Endothelial cell (in vitro differentiated cells): ENCODE data around the gene SPA17. TPM values are rescaled to one million over a fixed set of nuclear protein-coding genes. Genes with fewer than 3 reads are reported as not detected.

Experiments used
- DNase-seq: peaks from one replicate; pipeline ENCODE4 v3.0.0; 2021; ENCODE audit warnings: low spot score
- H3K27ac Mint-ChIP-seq: one replicate; pipeline ENCODE4 v1.8.0; 2021; ENCODE audit warnings: mixed read lengths, inconsistent platforms; ENCODE audit not compliant: unreplicated experiment
- H3K27me3 Mint-ChIP-seq: one replicate; pipeline ENCODE4 v1.8.0; 2021; ENCODE audit warnings: mild to moderate bottlenecking, moderate library complexity, mixed read lengths, inconsistent platforms; ENCODE audit not compliant: unreplicated experiment
- H3K36me3 Mint-ChIP-seq: one replicate; pipeline ENCODE4 v1.8.0; 2021; ENCODE audit warnings: mild to moderate bottlenecking, low read depth, mixed read lengths, inconsistent platforms; ENCODE audit not compliant: unreplicated experiment
- H3K4me1 Mint-ChIP-seq: one replicate; pipeline ENCODE4 v1.8.0; 2021; ENCODE audit warnings: mild to moderate bottlenecking, mixed read lengths, inconsistent platforms; ENCODE audit not compliant: unreplicated experiment
- H3K4me3 Mint-ChIP-seq: one replicate; pipeline ENCODE4 v1.8.0; 2021; ENCODE audit warnings: mild to moderate bottlenecking, mixed read lengths, inconsistent platforms; ENCODE audit not compliant: unreplicated experiment
- H3K9me3 Mint-ChIP-seq: one replicate; pipeline ENCODE4 v1.8.0; 2021; ENCODE audit warnings: mixed read lengths, inconsistent platforms; ENCODE audit not compliant: unreplicated experiment
- CTCF ChIP-seq: fragments of 200-600 bp; sonication (generic); IDR thresholded peaks from one replicate; pipeline ENCODE4 v1.5.0; 2021; ENCODE audit warnings: antibody characterized with exemption; ENCODE audit not compliant: unreplicated experiment
- total RNA-seq: library from RNA; stranded (reverse); fragmentation: NEBNext Ultra II Directional; extraction: Animal tissue kit (Norgen Biotek cat#: 25700); gene quantifications from one replicate; pipeline ENCODE4 v1.2.1, GENCODE V29; 2021; ENCODE audit not compliant: unreplicated experiment

Gene SPA17
- total RNA-seq, 1 donor from 2014 or later, result 4.3 TPM

DNA sequence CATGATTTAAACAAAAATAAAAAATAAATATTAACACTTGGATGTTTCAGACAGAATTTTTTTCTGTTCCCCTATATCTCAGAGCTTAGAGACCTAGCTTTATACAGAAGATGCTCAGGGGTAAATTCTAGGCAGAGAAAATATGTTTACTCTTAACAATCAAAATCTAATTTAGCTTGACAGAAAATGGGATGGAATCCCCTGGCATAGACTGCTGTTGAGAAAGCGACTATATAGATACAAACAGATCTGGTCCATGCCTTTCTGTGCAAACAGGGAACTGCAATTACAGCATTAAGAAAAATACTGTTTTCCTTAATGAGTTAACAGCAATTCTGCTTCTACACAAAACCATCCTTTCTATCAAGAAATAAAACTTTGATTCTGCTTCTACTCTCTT is 14.7 kb upstream of the SPA17 start:
- Mint-ChIP-seq H3K36me3 (peaks cover 3% of the 10 kb centered on the region), H3K9me3 (no peaks in the 10 kb centered on the region), H3K27me3 (peaks cover 5% of the 10 kb centered on the region), H3K4me3 (no peak overlapping the region), H3K27ac (no peak overlapping the region), H3K4me1 (no peaks in the 10 kb centered on the region)
- no peak for TF ChIP-seq CTCF
- no peak for DNase-seq

DNA sequence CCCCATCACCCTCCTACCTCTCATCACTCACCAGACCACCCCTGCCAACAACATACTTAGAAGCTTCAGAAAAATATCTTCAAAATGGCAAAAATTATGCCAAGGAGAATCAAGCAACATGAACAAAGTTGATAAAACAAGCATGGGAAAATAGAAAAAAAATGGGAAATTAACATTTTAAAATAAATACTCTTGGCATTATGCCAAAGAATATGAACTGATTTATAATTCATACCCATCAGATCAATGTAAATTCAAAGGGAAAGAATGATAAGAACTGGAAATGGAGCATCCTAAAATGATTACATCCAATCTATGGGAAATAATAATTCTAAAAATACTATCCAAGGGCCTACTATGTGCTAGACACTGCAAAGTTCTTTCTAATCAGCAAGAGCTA is 12.2 kb upstream of the SPA17 start:
- Mint-ChIP-seq H3K9me3 (no peaks in the 10 kb centered on the region), H3K27me3 (peaks cover 6% of the 10 kb centered on the region), H3K36me3 (peaks cover 7% of the 10 kb centered on the region), H3K4me3 (peak overlapping the region; percentile 12), H3K27ac (no peak overlapping the region), H3K4me1 (no peaks in the 10 kb centered on the region)
- DNase-seq, result no peak
- TF ChIP-seq CTCF, result no peak

GRCh38 chr11:124662106-124662505 is 11.6 kb upstream of the SPA17 start:
- H3K27ac Mint-ChIP-seq, result no peak overlapping the region
- H3K27me3 Mint-ChIP-seq, result peaks cover 6% of the 10 kb centered on the region
- H3K9me3 Mint-ChIP-seq, result no peaks in the 10 kb centered on the region
- H3K4me3 Mint-ChIP-seq, result no peak overlapping the region
- peaks cover 7% of the 10 kb centered on the region for H3K36me3 Mint-ChIP-seq
- TF ChIP-seq CTCF, result no peak
- DNase-seq, result no peak
- H3K4me1 Mint-ChIP-seq, result no peaks in the 10 kb centered on the region

DNA sequence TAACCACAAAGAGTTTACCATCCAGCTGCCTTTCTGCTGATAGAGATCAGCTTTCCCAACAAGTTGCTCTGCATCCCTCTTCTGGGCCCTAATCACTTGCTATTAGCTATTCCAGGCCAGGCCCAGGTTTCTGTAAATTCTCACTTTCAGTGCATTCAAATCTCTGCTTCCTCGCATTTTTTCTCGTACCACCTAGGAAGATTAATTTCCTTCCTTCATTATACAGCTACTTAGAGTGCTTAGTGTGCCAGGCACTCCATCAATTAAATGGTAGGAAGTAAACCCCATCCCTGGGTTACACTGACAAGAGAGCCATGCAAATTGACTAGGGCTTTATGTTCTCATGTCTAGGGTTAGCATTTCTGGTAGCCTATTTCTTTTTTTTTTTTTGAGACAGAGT is 9.8 kb upstream of the SPA17 start:
- Mint-ChIP-seq H3K9me3 (no peaks in the 10 kb centered on the region), H3K27me3 (peaks cover 6% of the 10 kb centered on the region), H3K36me3 (peaks cover 7% of the 10 kb centered on the region), H3K4me3 (no peak overlapping the region), H3K27ac (no peak overlapping the region), H3K4me1 (no peaks in the 10 kb centered on the region)
- TF ChIP-seq CTCF, result no peak
- DNase-seq, result no peak

- peaks cover 5% of the 10 kb centered on the region for H3K27me3 Mint-ChIP-seq
- TF ChIP-seq CTCF, result no peak
- no peak overlapping the region for H3K4me3 Mint-ChIP-seq
- peaks cover 8% of the 10 kb centered on the region for H3K36me3 Mint-ChIP-seq
- no peaks in the 10 kb centered on the region for H3K9me3 Mint-ChIP-seq
- H3K27ac Mint-ChIP-seq, result no peak overlapping the region
- H3K4me1 Mint-ChIP-seq, result peaks cover 5% of the 10 kb centered on the region
- no peak for DNase-seq
Measured at GRCh38 chr11:124667601-124668000, 6.1 kb upstream of the SPA17 start.
